Measurements from ENCODE around the gene DOCK2.
"Not testable (repeated sequence)": the region's sequence is repeated elsewhere in the genome, so short reads cannot be mapped to it uniquely, and the experiment has no call there.

The DOCK2 gene

DNA sequence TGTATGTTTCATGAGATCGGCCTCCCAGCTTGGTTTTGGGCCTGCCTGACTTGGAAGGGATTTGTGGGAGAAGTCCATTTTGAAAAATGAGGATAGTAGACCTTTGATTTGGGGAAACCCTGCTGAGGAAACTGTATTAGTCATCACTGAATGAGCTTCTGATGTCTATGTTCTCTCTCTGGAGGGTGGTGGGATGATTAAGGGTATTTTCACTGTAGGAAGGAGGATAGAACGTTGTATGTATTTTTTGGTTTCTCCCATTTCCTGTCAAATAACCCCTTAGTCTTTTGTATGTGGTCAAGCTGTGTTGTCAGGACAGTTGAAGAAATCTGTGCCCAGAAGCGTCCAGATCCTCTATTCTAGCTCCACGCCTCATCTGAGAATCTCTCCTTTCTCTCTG, 191.3 kb downstream of the DOCK2 start:
- DNase-seq (ENCODE audit: low read depth), result no peak

DNA sequence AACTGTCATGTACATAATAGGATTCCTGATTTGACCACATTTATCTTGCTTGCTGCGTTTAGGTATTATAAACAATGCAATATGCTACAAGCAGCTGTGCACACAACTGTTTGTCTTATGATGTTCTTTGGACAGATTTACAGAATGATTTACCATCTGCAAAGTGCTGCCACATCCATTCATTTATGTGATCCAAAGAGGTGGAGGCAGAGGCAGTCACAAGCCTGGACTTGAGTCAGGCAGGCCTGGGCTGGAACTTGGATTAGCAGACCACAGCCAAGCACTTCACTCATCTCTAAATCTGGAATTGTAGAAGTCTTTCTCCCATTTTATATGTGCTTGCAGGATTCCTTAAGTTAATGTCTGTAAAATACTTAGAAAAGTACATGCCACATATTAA, 194.3 kb downstream of the DOCK2 start:
- DNase-seq (ENCODE audit: low read depth), result no peak

DNA sequence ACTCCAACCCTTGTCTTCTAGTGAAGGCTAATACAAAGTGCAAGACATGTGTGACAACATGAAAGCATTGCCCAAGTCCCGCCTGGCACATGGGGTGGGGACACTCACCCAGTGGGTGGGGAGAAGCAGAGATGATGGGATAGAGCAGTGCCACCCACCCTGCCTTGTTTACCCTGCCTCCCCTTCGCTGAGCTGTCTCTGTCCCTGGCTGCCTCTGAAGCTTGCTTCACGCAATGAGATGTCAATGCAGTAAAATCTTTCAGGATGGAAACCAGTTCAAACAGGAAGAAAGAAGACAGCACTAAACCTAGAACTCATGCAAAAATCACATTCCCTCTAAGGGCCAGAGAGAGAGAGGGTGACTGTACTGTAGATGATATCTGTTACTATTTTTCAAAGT, 195.2 kb downstream of the DOCK2 start:
- DNase-seq (ENCODE audit: low read depth), result no peak

DNA sequence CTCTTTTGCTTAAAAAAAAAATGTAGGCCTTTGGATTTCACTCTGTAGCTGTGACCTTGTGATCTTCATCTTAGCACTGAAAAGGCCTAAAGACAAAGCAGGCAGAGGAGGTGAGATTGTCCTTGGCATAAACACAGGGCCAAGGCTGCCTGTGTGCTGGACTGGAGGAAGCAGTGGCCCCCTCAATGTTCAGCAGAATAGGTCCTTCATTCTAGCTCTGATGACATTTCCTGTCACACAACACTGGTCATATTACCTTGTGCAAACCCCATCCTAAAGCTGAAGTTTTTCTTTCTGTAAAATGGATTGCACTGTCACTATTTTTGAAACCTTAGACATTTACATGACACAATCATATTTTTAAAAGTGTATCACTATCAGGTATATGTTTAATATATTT, 195.8 kb downstream of the DOCK2 start:
- no peak for DNase-seq (ENCODE audit: low read depth)

DNA sequence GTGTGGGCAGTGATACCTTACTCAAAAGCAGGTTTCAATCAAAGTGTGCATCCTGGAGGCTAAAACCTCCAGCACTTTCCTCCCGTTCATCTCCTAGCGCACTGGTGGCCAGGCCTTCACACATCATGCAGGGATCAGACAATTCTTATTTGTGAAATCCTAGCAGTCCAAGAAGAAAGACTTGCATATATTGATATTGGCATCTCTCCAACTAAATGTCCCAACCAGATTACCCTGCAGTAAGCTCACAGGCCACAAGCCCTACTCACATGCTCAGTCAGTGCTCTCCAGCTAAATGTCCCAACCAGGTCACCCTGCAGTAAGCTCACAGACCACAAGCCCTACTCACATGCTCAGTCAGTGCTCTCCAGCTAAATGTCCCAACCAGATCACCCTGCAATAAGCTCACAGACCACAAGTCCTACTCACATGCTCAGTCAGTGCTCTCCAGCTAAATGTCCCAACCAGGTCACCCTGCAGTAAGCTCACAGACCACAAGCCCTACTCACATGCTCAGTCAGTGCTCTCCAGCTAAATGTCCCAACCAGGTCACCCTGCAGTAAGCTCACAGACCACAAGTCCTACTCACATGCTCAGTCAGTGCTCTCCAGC, 196.7 kb downstream of the DOCK2 start:
- DNase-seq (ENCODE audit: low read depth), result not testable (repeated sequence)

DNA sequence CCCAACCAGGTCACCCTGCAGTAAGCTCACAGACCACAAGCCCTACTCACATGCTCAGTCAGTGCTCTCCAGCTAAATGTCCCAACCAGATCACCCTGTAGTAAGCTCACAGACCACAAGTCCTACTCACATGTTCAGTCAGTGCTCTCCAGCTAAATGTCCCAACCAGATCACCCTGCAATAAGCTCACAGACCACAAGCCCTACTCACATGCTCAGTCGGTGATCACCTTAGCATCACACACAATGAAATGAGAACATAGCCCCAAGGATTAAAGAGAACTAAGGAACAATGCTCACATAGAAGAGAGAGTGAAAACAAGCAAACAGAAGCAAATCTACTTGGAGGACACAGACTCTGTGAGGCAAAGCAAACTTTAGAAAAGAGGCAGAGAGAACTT, 197.5 kb downstream of the DOCK2 start:
- DNase-seq (ENCODE audit: low read depth), result not testable (repeated sequence)

DNA sequence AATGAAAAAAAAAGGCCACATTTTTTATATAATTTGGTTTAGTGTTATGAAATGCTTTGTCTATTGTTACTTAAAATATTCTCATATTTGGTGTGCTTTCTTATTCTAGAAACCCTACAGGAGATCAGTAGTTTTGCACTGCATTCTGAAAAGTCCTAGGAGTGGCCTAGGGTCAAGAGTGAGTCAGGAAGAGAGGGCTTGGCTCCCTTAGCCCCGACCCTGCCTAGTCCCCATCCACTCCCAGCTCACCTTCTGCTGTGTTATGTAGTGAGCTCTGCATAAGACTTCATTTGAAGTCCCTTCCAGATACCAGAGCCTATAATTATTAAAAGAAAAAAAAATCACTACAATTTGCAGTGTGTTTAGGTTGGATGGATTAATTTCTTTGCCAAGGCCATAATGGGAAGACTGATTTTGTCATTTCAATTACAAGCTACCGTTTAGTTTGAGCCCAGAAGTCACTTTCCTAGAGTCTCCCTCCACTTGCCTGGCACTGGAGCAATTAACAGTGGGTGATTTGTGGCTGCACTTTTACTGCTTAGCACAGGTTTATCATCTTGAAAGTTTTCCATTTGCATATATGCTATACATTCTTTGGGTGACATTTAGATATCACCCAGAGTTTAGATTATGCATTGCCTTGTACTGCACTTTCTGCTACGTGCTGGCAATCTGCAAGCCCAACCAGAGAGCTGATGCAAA, 199.9 kb downstream of the DOCK2 start:
- DNase-seq (ENCODE audit: low read depth), result no peak

DNA sequence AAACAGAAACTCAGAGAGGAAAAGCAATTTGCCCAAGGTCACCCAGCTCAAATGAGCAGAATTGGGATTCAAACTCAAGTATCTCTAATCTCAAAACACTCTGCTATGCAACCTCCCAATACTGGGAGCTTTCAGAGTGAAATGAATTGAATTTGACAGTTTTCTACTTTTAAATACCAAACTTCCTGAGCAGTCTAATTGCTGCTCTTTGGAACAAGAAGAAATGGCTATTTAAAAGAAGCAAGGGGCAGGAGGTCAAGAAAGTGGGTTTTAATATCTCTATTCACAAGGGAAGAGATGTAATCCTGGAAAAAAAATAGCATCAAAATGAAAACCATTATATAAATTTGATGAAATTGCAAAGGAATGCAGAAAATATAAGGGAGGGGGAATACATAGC, 200.6 kb downstream of the DOCK2 start:
- no peak for DNase-seq (ENCODE audit: low read depth)

DNA sequence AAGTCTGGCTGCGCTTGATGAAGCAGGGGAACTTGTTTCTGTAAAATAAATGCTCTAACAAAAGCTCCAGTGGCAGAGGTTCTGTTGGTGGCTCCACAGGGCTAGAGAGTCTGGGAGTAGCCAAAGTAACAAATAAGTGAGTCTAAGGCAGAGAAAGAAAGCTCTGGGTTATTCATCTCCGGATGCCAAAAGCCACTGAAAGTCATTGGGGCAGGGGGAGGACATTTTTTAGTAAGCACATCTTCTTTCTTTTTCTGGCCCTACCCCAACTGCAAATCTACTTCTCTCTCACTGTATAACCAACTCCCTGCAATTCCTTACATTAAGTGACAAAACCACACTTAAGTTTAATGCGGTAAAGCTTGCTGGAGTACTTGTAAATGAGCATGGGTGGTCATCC, 201.6 kb downstream of the DOCK2 start:
- no peak for DNase-seq (ENCODE audit: low read depth)

DNA sequence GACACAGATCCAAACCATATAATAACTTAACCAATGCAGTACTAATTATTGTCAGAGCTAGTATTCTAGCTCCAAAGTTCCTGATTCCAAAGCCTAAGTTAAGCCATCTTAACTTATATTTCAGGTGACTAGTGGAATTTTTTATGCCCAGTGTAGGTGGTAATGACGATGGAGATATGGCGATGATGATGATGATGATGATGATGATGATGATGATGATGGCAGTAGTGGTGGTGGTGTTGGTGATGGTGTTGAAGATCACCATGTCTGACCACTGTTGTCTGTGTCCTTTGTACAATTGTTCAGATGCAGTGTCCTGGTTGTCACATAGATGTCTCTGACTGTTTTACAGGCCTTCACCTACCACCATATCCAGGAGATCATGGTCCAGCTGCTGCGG, 203.3 kb downstream of the DOCK2 start:
- DNase-seq (ENCODE audit: low read depth), result no peak

DNA sequence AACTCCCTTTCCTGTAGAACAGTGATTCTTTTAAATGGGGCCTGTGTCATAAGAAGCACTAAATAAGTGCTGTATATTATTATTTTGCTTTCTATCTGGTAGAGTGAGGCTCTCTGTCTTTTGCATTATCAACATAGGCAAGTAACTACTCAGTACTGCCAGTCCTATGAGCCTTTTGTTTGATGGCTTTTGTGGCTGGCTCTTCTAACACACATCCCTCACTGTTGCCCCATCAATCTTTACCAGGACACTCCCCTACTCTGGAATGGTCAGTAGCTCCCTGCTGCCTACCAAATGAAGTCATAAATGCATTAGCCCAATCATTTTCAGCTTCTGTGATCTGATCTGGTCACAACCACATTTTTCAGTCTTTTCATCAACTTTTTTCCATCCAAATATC, 205.6 kb downstream of the DOCK2 start:
- no peak for DNase-seq (ENCODE audit: low read depth)

DNA sequence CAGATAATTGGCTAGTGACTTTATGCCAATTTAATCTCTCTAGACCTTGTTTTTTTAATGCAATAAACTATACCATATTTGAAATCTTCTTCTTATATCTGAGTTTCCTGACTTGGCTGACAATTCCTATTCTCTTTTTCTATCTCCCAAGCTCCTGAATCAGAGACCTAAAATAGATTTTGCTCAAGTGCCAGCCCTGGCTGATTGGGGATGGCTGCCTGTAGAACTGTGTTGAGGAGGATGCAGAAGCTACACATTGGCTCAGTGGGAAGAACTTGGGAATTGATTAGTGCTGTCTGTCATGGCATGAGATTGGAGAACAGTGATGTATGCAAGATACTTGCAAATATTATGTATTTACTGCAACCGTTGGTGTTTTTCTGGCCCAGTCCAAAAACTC, 210.4 kb downstream of the DOCK2 start:
- DNase-seq (ENCODE audit: low read depth), result no peak

DNA sequence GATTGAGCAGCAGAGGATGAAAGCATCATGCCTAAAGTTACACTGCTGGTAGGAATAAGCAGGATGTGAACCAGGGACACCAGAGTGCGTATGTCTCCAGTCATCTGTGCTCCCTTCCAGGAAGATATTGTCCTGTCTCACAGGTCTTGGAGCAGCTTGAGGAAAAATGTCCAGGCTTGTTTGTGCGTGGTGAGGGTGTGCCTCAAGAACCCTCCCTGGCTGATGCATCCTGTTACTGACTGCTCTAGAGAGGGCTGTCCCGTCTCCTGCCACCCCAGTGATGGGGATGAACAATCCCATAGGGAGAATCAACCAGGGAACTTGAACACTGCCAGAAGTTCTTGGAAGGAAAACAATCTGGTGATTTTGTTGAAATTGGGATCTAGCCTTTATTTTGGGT, 211.2 kb downstream of the DOCK2 start:
- DNase-seq (ENCODE audit: low read depth), result no peak

DNA sequence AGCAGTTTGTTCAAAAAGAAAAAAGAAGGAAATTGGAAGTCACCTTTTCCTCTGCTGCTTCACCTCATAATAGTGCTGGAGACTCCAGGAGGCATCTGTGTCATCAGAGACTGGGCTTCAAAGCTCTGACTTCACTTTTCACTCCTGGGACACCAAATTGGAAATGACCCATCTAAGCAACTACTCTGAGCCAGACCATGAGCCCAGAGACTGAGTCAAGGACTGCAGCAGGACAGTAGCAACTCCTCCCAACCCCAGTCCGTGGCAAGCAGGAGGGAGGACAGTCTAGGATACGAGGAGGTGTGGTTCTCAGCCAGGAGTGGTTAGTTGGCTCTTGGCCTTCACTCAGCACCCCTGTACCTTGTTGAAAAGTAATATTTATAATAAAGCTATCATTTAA, 211.7 kb downstream of the DOCK2 start:
- DNase-seq (ENCODE audit: low read depth), result no peak

DNA sequence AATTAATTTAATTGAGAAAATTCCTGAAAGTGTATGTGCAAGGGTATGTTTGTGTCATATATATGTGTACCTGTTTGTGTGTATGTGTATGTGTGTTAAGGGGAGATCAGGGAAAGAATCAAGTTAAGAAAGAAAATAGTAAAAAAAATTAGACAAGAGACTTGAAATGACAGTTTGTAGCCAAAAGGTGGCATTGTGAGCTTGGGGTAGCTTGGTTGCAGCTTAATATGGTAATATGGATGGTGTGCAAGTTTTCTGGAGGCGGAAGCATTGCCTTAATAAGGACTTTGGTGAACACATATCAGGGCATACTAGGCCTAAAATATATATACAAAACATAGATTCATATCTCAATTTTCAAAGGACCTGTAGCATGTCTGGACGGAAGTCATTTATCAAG, 213.3 kb downstream of the DOCK2 start:
- DNase-seq (ENCODE audit: low read depth), result no peak

DNA sequence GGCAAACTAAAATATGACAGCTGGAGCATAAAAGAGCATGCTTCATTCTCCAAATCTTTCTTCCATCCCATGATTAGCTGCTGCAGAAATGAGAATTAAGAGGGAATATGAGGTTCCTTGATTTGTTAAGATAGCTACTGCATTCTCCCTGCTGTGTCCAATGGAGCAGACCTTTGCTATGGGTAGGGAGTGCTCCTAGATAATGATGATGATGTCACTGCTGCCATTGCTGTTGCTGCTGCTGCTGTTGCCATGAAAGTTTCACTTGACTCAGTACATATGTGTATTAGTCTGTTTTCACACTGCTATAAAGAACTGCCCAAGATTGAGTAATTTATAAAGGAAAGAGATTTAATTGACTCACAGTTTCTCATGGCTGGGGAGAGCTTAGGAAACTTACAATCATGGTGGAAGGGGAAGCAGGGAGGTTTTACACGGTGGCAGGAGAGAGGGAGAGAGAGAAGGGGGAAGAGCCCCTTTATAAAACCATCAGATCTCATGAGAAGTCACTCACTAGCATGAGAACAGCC, 214.3 kb downstream of the DOCK2 start:
- no peak for DNase-seq (ENCODE audit: low read depth)

DNA sequence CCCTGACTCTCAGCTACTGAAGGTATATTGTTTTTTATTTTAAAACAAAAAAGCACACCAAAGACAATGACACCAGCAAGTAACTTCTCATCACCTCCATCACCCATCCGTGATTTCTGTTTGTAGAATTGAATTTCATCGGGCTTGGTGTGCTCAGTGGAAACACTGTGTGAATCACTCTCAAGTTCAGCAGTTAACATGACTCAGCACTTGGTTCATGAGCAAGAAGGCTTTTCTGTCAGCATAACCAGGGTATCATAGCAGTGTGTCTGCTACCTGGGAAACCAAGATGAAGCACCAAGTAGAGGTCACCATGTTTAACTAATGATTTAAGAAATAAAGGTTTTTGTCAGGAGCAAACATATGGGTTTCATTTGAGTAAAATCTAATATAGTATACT, 219.5 kb downstream of the DOCK2 start:
- DNase-seq (ENCODE audit: low read depth), result no peak

DNA sequence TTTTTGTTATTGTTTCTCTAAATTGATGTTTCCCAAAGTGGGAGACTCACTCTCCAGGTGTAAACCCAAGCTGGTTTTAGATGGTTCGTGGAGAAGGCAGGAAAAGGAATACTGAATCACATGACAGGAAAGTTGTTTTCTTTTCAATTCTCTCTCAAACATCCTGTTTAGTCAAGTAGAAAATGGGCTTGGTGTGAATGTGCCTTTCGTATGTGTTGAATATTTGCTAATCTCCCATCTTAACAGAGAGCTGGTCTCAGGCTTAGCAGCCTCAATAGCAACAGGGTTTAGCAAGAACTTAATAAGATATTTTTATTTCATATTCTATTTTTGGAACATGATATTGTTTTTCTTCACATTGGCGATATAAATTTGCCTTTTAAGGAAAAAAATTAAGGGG, 223.5 kb downstream of the DOCK2 start:
- DNase-seq (ENCODE audit: low read depth), result no peak

DNA sequence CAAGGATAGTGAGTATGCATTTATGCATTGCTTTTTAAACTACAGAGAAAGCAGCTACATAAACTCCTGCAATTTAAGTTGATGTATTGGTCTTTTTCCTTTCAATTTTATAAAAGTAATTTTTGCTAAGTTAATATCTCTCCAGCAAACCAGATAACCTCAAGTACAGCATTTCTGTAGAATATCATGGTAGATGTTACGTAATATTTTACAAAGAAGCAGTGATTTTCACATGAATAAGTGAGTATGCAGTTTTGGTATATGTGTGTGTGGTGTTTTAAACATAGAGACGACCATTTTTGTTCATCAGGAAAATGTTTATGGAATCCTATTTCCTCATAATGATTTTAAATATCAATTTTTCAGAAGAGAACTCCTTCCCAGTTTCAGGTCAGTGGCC, 224.4 kb downstream of the DOCK2 start:
- no peak for DNase-seq (ENCODE audit: low read depth)

DNA sequence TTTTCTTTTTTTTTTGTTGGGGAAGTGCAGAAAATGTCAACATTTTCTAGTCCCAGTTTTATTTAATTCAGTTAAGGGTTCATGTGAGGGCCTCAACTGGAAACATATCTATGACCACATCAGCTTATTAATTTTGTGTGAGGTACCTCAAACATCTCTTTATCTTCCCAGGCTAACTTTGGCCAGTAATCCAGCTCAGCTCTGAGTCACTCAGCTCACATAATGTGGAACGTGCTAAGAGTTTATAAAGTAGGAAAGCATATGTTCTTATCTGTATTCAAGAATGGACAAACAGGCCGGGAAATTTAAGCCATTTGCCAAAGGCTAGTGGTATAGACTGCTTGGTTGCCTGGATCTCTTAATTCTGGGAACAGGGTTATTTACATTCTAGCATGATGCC, 224.9 kb downstream of the DOCK2 start:
- no peak for DNase-seq (ENCODE audit: low read depth)

DNA sequence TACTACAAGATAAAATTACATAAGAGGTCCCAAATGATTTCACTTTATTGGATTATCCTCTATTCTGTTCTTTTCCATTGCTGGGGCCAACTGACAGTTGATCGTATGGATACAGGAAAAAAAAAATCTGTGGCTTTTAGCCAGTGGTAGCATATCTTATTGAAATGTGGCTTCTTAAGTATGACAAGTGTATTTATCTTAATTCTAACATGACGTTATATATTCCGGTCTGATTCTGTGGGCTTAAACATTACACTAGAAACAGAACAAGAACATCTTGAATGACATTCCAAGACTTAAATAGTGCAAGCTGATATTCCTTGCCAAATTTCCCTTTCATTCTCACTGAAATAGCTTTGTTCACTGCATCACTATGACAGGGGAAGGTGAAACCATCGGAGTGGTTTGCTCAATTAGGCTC, 225.3 kb downstream of the DOCK2 start:
- no peak for DNase-seq (ENCODE audit: low read depth)

DNA sequence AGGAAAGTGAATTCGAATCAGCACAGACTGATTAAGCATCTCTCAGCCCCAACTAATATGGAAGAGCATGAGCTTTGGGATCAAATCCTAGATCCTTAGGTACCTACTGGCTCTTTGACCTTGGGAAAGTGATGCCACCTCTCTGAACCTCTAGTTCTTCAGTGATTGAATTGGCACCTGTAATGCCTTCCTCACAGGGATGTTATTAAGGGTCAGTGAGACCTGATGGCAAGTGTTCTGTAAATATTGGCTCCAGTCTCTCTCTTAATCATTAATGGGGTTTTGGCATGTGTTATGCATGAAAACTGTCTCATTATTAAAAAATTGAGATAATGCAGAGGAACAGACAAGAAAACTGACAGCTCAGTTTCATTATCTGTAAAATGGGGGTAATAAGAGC, 227.4 kb downstream of the DOCK2 start:
- DNase-seq (ENCODE audit: low read depth), result no peak

DNA sequence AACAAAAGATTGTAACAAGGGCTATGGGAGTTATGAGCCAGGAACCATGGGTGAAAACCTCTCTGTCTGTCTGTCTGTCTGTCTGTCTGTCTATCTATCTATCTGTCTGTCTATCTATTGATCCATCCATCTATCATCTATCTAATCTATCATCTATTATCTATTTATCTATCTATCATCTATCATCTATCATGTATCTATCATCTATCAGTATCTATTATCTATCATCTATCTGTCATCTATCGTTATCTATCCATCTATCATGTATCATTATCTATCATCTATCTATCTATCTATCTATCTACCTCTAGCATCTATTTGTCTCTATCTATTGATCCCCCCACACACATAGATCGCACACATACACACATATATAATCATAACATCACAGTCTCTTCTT, 230.3 kb downstream of the DOCK2 start:
- no peak for DNase-seq (ENCODE audit: low read depth)

DNA sequence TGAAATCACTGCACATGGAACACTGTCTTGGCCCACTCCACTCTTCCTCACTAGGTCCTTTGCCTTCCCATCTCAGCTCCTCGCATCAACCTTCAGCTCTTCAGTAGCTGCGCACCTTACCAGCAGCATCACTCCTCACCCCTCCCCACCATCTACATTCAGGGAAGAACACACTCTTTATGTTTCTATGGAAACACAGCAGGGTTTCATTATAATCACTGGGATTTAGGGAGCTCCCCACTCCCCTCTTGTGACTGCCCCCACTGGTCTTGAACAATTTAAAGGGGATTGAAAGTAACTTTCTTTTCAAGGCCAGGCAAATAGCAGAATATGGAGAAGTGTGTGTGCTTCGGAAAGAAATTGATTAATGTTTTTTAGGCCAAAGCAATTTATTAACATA, 232.0 kb downstream of the DOCK2 start:
- no peak for DNase-seq (ENCODE audit: low read depth)

All from stimulated activated CD8-positive, alpha-beta memory T cell treated with anti-CD3 and anti-CD28 coated beads, Interleukin-12 subunit alpha, Interleukin-12 subunit beta, amount 100 ng/mL, for 4 hours (primary cell).